HUDEP-2 (cell line): ENCODE data around the gene NSFL1C.
"Not testable (repeated sequence)": the region's sequence is repeated elsewhere in the genome, so short reads cannot be mapped to it uniquely, and the experiment has no call there.

ENCODE experiments used
- DNase-seq, 76 experiments: peaks; one replicate each; lab custom pipeline; 2025; ENCODE audit not compliant: unreplicated experiment in 76 of 76; lab: John Stamatoyannopoulos, UW

NSFL1C gene

DNA sequence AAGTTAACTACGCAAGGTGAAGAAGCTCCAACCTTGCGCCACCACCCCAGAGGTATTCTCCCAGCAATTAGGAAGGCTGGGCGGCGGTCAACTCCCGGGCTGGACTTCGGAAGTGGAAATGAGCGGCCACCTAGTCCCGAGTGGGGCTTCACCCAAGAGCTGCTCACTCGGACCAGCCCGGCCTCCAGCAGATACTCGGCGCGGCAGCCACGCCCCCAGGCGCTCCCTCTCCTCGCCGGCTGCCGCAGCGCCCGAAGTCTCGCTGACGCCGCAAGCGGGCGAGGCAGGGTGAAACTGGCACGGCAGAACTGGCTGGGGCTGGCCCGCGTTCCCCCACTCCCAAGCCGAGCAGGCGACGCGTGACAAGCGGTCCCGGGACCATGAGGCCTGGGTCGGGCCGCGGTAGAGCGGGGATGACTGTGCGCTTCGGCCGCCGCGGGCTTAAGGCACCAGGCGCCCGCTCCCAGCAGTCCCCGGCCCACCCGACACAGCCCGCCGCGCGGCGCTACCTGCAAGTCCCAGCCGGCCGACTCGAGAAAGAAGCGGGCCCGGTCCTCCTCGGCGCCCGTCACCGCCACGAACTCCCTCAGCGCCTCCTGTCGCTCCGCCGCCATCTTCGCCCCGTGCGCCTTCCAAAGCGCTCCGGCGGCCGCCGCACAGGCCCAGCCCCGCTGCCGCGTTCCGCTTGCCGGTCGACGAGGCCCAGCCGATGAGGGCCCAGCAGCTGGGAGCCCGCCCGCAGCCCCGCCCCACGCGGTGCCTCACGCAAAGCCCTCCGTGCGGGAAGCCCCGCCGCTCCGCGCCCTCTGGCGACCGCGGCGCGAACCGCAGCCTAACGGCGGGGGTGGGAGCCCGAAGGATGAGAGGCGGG, at the start of gene NSFL1C:
TSS of gene NSFL1C (minus strand) at position 639 of the 871 bp plus-strand sequence. CDS start at position 614, 25 bp downstream.
- peak; percentile 17 to 96 (median 87) for DNase-seq

DNA sequence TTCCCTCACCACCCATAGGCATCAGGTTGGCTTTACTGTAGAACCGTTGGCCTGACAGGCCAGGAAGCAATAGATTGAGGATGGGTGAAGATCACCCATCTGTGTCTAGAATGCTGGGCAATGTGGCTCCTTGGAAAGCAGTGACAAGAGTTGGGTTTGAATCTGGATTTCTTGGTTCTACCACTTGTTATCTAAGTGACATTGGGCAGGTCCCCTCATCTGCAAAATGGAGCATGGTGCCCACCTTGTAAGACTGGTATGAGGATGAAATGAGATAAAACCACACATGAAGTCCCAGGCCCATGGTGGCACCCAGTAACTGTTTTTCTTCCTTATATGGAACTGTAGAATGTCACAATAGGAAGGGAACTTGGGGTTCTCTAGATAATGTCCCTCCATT, 47.2 kb upstream of the NSFL1C start:
- no peak for DNase-seq

DNA sequence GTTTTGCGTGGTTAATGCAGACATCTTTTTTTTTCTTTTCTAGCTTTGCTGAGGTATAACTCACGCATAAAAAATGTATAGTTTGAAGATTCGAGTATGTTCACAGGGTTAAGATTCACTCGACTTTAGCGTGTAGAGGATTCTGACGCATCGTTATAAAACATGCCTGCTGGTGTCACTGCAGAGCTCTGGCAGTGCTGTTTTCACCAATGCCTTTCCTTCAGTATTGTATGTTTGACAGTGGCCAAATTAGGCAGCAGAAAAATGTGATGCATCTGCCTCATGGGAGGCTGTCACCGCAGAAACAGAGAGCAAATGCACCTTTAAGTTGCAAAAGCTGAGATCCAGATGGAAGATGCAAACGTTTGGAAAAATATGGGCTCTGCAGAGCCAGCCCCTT, 42.6 kb upstream of the NSFL1C start:
- DNase-seq = peak in 2 of 76 experiments; percentile 15 to 29

DNA sequence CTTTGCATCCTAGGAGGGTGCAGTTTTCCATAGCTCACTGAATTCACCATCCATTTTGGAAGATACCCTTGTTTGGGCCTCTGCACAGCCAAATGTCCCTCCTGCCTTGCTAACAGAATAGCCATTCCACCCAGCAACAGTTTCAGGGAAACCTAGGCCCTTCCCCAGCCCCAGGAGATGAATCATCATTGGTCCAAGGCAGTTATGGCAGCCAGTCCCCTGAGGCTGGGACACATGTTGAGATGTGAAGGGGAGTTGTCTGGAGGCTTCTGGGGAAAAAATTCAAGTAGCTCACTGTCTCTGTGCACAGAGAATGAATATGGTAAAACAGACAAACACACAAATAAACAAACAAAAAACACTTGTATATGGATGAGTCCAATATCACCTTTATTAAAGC, 41.9 kb upstream of the NSFL1C start:
- no peak for DNase-seq

DNA sequence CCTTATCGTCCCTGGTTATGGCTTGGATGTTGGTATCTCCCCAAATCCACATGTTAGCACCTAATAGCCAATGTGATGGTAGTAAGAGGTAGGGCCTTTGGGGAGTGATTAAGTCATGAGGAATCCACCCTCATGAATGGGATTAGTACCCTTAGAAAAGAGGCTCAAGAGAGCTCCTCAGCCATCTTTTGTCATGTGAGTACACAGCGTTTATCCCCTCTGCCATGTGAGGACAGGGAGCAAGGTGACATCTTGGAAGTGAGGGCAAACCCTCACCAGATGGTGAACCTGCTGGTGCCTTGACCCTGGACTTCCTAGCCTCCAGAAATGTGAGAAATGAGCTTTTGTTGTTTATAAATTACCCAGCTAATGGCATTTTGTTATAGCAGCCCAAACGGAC, 40.6 kb upstream of the NSFL1C start:
- DNase-seq = no peak

DNA sequence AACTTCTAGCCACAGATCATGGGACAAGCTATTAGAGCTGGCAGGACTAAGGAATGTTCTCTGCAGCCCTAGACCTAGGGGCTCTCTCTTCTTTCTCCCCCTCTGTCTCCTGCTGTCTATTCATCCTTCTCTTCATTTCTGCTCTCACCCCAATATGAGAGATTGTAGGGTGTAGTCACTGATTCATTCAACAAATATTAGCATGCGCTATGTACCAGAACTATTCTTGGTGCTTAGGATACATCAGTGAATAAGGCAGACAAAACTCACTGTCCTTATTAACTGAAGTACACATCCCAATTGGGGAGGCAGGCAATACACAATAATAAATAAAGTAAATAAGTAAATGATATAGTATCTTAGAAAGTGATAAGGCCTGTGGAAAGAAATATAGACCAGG, 39.2 kb upstream of the NSFL1C start:
- DNase-seq = no peak

DNA sequence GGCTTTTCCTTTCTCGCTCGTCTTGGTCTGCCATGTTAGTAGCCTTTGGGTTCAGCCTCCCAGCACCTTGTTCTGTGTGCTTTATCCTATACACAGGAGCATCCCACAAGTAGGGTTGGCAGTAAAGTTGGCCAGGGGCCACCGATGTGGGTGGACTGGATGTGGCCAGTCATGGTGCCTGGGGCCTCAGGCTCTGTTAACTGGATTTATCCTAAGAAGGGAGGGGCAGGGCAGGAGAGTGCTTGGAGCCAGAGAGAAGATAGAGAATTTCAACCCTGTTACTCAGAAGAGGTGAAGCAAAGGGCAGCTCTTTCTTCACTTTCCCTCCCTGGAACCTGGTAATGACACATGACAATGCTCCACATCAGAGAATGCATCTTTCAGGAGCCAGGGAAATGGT, 38.7 kb upstream of the NSFL1C start:
- no peak for DNase-seq

DNA sequence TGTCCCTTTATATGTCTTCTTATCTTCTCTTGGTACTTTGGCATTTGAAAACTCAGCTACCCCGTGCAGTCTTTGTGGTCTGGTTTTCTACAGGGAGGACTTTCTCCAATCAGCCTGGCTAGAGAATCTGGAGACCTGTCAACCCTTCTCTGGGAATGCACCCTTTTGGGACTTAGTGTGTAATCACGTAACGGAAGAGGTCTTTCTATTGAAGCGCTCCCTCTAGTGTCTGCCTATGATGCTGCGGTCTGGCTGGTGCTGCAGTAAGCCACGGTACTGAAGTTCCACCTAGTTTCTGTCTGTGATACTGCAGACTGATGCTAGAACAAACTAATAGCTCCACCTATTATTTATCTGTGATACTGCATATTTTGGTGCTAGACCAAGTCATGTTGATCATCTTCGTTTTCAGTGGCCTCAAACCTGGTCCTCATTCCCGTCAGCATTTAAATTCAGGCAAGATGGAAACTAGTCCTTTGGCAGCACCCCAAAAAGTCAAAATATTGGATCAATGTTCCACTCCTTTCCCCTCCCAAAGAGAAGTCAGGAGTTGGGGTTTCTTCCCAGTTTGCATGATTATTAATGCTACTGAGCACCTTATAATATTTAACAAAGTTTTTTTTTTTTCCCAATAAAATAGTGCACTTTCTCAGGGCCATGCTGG, 37.0 kb upstream of the NSFL1C start:
- peak in 68 of 76 experiments; percentile 4 to 86 (median 44) for DNase-seq

DNA sequence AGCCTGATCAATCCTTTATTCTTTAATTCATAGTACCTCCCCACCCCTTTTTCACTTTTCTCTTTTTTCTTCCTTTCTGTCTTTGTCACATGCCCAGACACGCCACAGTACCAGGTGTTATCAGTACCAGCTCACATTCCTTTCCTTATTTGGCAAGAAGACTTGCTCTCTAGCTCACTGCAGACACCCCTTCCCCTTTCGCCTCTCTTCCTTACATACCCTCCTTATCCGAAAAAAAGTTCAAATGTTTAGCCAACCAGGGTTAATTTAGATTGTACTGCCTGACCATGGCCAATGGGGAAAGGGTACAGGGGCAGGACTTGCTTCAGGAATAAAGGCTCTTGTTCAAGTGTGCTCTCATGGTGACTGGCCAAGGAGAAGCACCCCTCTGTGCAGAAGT, 33.8 kb upstream of the NSFL1C start:
- peak in 1 of 76 experiments; percentile 6 for DNase-seq

DNA sequence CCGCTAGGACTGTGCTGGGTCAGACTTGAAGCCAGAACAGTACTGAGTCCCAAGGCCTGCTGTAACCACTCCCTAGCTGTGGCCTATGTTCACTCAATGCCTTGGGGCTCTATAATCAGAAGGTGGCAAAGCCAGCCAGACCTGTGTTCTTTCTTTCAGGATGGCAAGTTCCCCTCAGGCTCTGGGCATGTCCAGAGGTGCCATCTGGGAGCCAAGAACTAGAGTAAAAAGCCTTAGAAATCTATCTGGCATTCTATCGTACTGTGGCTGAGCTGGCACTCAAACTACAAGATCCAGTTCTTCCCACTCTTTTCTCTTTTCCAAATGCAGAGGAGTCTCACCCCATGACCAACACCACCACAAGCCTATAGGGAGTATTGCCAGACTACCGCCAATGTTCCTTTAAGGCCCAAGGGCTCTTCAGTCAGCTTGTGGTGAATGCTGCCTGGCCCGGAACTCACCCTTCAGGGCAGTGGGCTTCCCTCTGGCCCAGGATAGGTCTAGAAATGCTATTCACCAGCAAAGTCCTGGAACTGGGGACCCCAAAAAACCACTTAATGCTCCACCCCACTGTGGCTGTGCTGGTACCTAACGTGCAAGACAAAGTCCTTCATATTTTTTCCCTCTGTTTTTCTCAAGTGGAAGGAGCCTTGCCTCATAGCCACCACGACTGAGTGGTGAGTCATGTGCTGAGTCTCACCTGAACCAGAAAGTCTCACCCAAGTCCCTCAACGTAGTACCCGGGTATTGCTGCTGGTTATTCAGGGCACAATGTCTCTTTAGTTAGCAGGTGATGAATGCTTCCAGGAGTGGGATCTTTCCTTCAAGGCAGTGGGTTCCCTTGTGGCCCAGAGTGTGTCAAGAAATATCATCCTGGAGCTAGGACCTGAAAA, 33.1 kb upstream of the NSFL1C start:
- DNase-seq = no peak

DNA sequence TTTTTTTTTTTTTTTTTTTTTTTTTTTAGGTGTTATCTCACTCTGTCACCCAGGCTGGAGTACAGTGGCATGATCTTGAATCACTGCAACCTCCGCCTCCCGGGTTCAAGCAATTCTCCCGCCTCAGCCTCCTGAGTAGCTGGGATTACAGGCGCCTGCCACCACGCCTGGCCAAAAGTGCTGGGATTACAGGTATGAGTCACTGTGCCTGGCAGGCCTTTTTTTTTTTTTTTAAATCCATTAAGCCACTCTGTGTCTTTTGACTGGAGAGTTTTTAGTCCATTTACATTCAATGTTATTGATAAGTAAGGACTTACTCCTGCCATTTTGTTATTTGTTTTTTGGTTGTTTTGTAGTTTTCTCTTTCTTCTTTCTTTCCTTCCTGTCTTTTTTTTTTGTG, 30.7 kb upstream of the NSFL1C start:
- DNase-seq = not testable (repeated sequence)

DNA sequence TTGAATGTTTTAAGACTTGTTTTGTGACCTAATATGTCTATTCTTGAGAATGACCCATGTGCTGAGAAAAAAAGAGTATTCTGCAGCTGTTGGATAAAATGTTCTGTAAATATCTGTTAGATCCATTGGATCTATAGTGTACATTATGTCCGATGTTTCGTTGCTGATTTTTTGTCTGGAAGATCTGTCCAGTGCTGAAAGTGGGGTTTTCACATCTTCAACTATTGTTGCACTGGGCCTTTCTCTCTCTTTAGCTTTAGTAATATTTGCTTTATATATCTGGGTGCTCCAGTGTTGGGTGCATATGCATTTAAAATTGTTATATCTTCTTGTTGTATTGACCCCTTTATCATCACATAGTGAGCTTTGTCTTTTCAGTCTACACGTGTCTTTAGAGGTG, 30.3 kb upstream of the NSFL1C start:
- no peak for DNase-seq

DNA sequence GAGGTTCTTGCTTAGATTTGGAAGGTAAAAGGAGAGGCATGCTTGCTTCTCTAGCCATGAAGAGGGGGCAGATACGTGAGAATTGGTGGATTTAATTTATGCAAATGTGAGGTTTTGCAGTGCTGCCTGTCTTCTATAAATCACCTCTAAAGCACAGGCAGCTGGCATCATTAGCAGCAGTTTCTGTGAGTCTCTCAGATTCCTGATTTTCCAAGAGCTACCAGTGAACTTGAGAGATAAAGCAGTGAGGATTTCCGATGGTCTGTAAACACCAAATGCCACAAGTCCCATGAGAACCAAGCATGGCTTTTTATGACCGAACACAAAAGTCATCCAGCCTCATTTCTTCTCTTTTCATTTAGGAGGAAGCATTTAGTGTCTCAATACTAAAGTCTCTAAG, 27.8 kb upstream of the NSFL1C start:
- DNase-seq = no peak

DNA sequence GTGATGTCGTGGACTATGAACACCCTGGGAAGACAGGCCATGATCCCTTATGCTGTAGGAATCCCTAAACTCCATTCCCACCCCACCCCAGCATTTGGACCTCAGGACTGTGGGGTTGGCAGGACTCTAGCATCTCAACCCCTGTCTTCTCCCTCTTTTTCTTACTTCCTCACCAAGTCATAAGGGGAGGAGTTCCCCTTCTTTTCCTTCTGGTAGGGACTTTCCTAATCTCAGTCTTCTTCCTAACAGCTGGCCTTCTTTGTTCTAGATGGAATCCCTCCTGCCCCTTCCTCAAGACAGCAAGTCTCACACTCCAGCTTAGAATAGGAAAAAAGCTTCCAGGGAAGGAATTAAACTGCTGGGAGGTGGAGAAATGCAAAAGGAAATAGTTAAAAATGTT, 26.9 kb upstream of the NSFL1C start:
- DNase-seq = no peak

DNA sequence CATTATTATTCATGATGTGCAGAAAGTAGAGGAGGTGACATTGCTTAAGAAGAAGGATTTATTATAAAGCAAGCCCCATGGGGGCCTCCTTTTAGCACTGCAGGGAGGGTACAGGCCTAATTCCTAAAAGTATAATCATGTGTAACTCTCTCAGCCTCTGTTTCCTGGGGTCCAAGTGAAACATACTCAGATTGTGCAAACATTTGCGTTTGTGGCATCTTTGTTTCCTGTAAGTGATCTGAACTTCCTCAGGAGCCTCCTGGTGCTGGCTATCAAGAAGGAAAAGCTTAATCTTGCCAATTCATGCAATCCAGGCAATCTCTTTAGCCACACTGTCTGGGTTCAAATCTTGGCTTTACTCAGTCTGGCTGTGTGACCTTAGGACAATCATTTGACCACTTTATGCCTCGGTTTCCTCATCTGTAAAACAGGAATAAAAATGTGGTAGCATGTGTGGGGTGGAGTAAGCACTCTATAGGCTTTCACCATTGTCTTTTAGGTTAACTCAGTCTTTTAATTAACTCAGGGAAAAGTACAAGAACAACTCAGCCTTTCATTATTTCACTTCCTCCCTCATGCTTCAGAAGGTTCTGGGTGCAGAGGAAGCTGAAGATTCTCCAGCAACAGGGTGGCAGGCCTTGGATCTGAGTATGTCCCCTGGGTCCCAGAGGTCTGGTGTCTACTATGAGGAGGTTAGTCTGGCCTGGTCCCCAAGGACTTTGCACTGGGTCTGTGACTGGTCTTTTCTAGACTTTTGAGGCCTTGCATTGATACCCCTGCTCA, 25.4 kb upstream of the NSFL1C start:
- DNase-seq = no peak

DNA sequence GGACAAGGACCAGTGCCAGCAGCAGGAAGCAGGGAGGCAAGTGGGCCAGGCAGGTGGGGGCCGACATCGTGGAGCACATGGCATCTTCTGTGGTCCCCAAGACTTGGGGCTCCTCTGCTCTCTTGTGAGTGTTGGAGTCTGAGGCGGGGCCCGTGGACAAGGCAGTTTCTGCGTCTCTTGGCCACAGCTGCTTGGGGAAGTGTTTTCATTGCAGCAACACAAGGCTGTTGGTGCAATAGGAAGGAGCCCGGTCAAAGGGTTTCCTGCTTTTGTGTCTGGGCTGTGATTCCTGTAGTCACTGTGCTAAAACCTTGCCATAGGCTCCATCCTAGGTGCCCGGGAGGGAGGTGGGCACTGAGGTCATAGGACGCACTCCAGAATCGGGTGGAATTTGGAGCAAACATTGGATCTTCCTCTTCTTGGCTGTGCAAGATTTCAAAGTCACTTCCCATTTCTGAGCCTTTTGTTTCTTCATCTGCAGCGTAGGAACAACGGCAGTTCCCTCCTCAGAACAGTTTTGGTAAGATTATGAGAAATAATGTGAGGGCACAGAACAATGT, 24.7 kb upstream of the NSFL1C start, which contains the start of gene SIRPB2:
TSS of gene SIRPB2 (minus strand) at position 140 of the 560 bp plus-strand sequence. CDS start at position 79, 61 bp downstream.
- DNase-seq = no peak

DNA sequence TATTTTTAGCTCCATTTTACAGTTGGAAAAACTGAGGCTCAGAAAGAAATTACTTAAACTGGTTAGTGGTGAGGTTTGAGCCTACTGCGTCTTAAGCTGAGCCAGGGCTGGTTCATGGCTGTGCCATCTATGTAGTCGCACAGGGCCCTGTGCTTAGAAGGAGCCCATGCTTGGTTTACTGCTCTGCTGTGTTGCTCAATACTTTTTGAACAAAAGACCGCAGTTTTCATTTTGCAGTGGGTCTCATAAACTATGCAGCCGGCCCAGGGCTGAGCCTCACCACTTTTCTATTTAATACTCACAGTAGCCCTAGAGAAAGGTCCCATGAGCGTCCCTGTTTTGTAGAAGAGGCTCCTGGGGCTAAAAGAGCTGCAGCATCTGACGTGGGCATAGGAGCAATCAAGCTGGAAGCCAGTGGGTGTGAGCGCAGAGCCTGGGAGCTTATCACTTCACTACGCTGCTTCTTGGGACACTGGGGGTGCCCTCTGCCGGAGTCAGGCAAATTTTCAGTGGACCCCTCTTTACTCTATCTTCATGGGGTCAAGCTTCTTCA, 24.1 kb upstream of the NSFL1C start:
- DNase-seq = no peak

DNA sequence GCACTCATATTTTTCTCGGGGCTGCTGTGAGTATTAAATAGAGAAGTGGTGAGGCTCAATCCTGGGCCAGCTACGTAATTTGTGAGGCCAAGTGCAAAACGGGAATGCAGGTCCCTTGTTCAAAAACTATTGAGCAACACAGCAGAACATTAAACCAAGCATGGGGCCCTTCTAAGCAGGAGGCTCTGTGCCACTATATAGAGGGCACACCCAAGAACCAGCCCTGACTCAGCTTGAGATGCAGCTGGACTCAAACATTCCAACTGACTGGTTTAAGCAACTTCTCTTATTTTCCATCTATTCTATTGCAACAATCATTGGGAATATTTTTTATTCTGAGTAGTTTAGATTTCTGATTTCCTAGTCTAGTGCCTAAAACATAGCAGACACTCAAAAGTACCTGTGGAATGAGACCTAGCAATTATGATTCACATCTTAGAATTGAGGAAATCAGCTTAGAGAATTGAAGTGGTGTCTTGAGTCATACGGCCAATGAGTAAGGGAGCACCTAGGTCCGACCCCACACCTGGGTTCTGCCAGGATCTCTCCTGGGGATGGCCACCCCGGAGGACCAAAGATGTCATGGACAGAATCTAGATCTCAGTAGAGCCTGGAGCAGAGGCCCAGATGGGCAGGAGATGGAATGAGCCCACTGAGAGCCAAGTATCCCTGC, 23.3 kb upstream of the NSFL1C start:
- no peak for DNase-seq

DNA sequence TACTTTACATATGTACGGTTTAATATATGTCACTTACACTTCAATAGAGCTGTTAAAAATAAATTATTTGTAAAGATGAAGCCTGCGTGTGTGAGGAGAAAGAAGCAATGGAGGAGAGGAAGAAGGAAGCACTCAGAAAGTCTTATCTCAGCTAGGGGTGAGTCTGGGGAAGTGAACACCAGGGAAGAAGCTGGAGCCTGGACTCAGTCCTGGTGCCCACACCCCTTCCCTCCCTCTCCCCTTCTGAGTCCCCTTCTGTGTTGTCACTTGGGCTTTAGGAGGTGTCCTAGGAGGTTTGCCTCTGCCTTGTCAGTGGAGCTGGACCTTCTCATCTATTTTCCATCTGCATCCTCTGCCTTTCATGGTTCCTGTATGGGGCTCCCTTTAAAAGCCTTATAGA, 22.7 kb upstream of the NSFL1C start:
- DNase-seq = no peak
